Left lung (tissue), 14 donors: Measurements from ENCODE around the gene KRTAP9-6. TPM values are rescaled to one million over a fixed set of nuclear protein-coding genes. Genes with fewer than 3 reads are reported as not detected.
"Not testable (repeated sequence)": the region's sequence is repeated elsewhere in the genome, so short reads cannot be mapped to it uniquely, and the experiment has no call there.

Source experiments
- ATAC-seq: fragments of 200-7000 bp; cut with Tn5 transposase; one replicate; pipeline ENCODE4 v1.9.1; 2020; ENCODE audit warnings: moderate library complexity
- DNase-seq, 4 donors: peaks; one replicate each; pipeline ENCODE4 v3.0.0-alpha.2; 2013 to 2020
- H3K27ac ChIP-seq, 2 donors: fragments of 200-600 bp; sonication (generic) in 1 of 2; one replicate each; pipeline versions ENCODE4 v1.5.0 to v1.8.0; 2020 to 2021
- H3K27me3 ChIP-seq, 2 donors: fragments of 200-600 bp; sonication (generic) in 1 of 2; one replicate each; pipeline versions ENCODE4 v1.5.0 to v1.8.0; 2020 to 2021
- H3K36me3 ChIP-seq, 2 donors: fragments of 200-600 bp; sonication (generic) in 1 of 2; one replicate each; pipeline versions ENCODE4 v1.5.0 to v1.8.0; 2020 to 2021
- H3K4me1 ChIP-seq, 2 donors: fragments of 200-600 bp; one replicate each; pipeline ENCODE4 v1.8.0; 2021
- H3K4me3 ChIP-seq, 2 donors: fragments of 200-600 bp; sonication (generic) in 1 of 2; one replicate each; pipeline versions ENCODE4 v1.5.0 to v1.8.0; 2020 to 2021; ENCODE audit warnings: mild to moderate bottlenecking in 1 of 2
- H3K9me3 ChIP-seq, 2 donors: fragments of 200-600 bp; sonication (generic) in 1 of 2; one replicate each; pipeline versions ENCODE4 v1.5.0 to v1.8.0; 2020 to 2021
- intact Hi-C, 2 donors: fragments of 100-400 bp; cut with DNase I; formaldehyde crosslinking; loops; one replicate each; pipeline versions ENCODE4 v1.11.2 to v1.14.2; 2022
- long read RNA-seq, 12 donors: library from polyadenylated mRNA in 2 of 12; unstranded in 2 of 12; transcript quantifications; one replicate each; pipeline ENCODE4 v2.0.0 and lab custom pipeline, GENCODE V29; 2019 to 2026
- polyA plus RNA-seq, 6 donors: library from polyadenylated mRNA; unstranded; fragments of 120-200 nt; gene quantifications; one replicate each; pipeline ENCODE4 v1.2.1, GENCODE V29; 2013; ENCODE audit not compliant: insufficient read length in 6 of 6
- total RNA-seq, 2 donors: library from RNA; stranded (reverse); fragmentation: NEBNext Ultra II Directional; extraction: Animal tissue kit (Norgen Biotek cat#: 25700); gene quantifications; one replicate each; pipeline ENCODE4 v1.2.1, GENCODE V29; 2021
- TF ChIP-seq, protein P1 (sequence below), 2 donors: fragments of 200-600 bp; sonication (generic) in 1 of 2; IDR thresholded peaks; one replicate each; pipeline versions ENCODE4 v1.5.0 to v1.8.0; 2021; ENCODE audit warnings: antibody characterized with exemption in 2 of 2
- donor health status: DM: no; HTN: yes; CAD: no.
- donor health status: DM: no; HTN: no; CAD: no.

The KRTAP9-6 gene
- total RNA-seq: not detected
- under 1 TPM in 3 of 6 donors, not detected in 3; 0.13 to 0.25 (median 0.23) TPM for polyA plus RNA-seq
- long read RNA-seq, donor 1: 0 reads
- long read RNA-seq, donor 2: 0 reads
- long read RNA-seq, donor 3: 0 reads
- long read RNA-seq, donor 4: 0 reads
- long read RNA-seq, donor 5: 0 reads
- long read RNA-seq, donor 6: 0 reads
- long read RNA-seq, donor 7: 0 reads
- long read RNA-seq, donor 8: 0 reads
- long read RNA-seq, donor 9: 0 reads
- long read RNA-seq, donor 10: 0 reads
- long read RNA-seq, donor 11: 0 reads
- long read RNA-seq, donor 12: 0 reads

DNA sequence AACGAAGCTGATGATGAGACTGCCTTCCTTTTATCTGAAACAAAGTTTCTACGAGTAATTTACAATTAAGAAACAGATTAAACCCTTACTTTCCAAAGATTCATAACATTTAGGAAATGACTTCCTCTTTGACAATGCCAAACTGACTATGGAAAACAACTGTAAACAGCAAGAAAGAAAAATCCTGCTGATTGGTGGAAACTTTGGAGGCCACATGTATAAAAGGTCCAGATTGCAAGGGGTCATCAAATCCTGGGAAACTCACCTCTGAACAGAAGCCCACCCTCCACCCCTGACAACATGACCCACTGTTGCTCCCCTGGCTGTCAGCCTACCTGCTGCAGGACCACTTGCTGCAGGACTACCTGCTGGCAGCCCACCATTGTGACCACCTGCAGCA, at the start of gene KRTAP9-6:
Gene KRTAP9-6, plus strand, starts transcription at position 301 of the 400 bp plus-strand sequence. Its CDS starts 0 bp downstream, at position 301.
- Histone ChIP-seq H3K9me3 (no peaks in the 10 kb centered on the region), H3K27me3 (peaks cover 0 to 4% of the 10 kb centered on the region in 2 donors), H3K27ac (no peak within 1 kb of the TSS), H3K4me1 (no peaks in the 10 kb centered on the region), H3K36me3 (no peaks in the 10 kb centered on the region), H3K4me3 (no peak within 1 kb of the TSS)
- ATAC-seq: no peak
- intact Hi-C loops: no loop called here
- TF ChIP-seq, protein P1, sequence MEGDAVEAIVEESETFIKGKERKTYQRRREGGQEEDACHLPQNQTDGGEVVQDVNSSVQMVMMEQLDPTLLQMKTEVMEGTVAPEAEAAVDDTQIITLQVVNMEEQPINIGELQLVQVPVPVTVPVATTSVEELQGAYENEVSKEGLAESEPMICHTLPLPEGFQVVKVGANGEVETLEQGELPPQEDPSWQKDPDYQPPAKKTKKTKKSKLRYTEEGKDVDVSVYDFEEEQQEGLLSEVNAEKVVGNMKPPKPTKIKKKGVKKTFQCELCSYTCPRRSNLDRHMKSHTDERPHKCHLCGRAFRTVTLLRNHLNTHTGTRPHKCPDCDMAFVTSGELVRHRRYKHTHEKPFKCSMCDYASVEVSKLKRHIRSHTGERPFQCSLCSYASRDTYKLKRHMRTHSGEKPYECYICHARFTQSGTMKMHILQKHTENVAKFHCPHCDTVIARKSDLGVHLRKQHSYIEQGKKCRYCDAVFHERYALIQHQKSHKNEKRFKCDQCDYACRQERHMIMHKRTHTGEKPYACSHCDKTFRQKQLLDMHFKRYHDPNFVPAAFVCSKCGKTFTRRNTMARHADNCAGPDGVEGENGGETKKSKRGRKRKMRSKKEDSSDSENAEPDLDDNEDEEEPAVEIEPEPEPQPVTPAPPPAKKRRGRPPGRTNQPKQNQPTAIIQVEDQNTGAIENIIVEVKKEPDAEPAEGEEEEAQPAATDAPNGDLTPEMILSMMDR (IDR thresholded peaks at IDR 0.05): no peak
- DNase-seq: no peak

DNA sequence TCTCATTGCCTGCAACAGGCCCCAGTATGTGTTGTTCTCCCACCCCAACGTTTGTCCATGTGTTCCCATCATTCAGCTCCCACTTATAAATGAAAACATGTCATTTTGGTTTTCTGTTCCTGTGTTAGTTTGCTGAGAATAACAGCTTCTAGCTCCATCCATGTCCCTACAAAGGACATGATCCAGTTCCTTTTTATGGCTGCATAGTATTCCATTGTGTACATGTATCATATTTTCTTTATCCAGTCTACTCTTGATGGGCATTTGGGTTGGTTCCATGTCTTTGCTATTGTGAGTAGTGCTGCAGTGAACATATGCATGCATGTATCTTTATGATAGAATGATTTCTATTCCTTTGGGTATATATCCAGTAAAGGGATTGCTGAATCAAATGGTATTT, 49.5 kb upstream of the KRTAP9-6 start:
- no peak for ATAC-seq
- no peaks in the 10 kb centered on the region for H3K4me1 ChIP-seq
- no peaks in the 10 kb centered on the region for H3K9me3 ChIP-seq
- intact Hi-C loops: no loop called here
- no peak overlapping the region for H3K4me3 ChIP-seq
- TF ChIP-seq, protein P1 (IDR thresholded peaks at IDR 0.05): no peak
- H3K27ac ChIP-seq: no peak overlapping the region
- no peaks in the 10 kb centered on the region for H3K36me3 ChIP-seq
- peaks cover 0 to 32% of the 10 kb centered on the region in 2 donors for H3K27me3 ChIP-seq
- DNase-seq: no peak

- Histone ChIP-seq H3K9me3 (no peaks in the 10 kb centered on the region), H3K27me3 (peaks cover 0 to 14% of the 10 kb centered on the region in 2 donors), H3K4me1 (no peaks in the 10 kb centered on the region), H3K4me3 (no peak overlapping the region), H3K36me3 (no peaks in the 10 kb centered on the region), H3K27ac (no peak overlapping the region)
- DNase-seq: no peak
- TF ChIP-seq, protein P1 (IDR thresholded peaks at IDR 0.05): no peak
- no peak for ATAC-seq
- intact Hi-C loops: no loop called here
These were observed 41.4 kb upstream of the KRTAP9-6 start for GRCh38 chr17:41223821-41224220.

GRCh38 chr17:41226051-41226450, 39.1 kb upstream of the KRTAP9-6 start:
- H3K4me3 ChIP-seq: no peak overlapping the region
- TF ChIP-seq, protein P1 (IDR thresholded peaks at IDR 0.05): no peak
- peaks cover 0 to 14% of the 10 kb centered on the region in 2 donors for H3K27me3 ChIP-seq
- intact Hi-C loops: no loop called here
- no peaks in the 10 kb centered on the region for H3K9me3 ChIP-seq
- ATAC-seq (no peak), DNase-seq (no peak)
- H3K36me3 ChIP-seq: no peaks in the 10 kb centered on the region
- H3K27ac ChIP-seq: no peak overlapping the region
- no peaks in the 10 kb centered on the region for H3K4me1 ChIP-seq

DNA sequence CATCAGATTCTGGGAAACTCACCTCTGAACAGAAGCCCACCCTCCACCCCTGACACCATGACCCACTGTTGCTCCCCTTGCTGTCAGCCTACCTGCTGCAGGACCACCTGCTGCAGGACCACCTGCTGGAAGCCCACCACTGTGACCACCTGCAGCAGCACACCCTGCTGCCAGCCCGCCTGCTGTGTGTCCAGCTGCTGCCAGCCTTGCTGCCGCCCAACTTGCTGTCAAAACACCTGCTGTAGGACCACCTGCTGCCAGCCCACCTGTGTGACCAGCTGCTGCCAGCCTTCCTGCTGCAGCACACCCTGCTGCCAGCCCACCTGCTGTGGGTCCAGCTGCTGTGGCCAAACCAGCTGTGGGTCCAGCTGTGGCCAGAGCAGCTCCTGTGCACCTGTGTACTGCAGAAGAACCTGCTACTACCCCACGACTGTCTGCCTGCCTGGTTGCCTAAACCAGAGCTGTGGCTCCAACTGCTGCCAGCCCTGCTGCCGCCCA, 38.5 kb upstream of the KRTAP9-6 start, which contains the start of gene KRTAP9-2:
Gene KRTAP9-2, plus strand, starts transcription at position 51 of the 498 bp plus-strand sequence. Its CDS starts 7 bp downstream, at position 58.
- H3K4me3 ChIP-seq, DNase-seq, H3K4me1 ChIP-seq, H3K27ac ChIP-seq, H3K9me3 ChIP-seq, intact Hi-C loops, H3K36me3 ChIP-seq, ATAC-seq: not testable (repeated sequence)
- H3K27me3 ChIP-seq: peaks cover 0 to 15% of the 10 kb centered on the region in 2 donors
